Endothelial cell of umbilical vein (primary cell): ENCODE results near the gene MYO6.

Experiments used
- GATA2 ChIP-seq: IDR thresholded peaks from 2 replicates; pipeline ENCODE4 v1.7.0; 2011; ENCODE audit warnings: low read depth, mild to moderate bottlenecking, moderate library complexity, mixed read lengths, low read length; ENCODE audit not compliant: insufficient read length, insufficient read depth
- JUN ChIP-seq: IDR thresholded peaks from 2 replicates; pipeline ENCODE4 v1.6.1; 2011; ENCODE audit warnings: borderline replicate concordance, low read depth; ENCODE audit not compliant: insufficient read length, insufficient read depth

- TF ChIP-seq JUN (no peak), GATA2 (no peak)
These were observed 11.3 kb downstream of the MYO6 start for GRCh38 chr6:75760320-75760719.
